ACHN (cell line): ENCODE data around the gene TMEM17.
A peak's percentile ranks its signal among the peaks of the same experiment; 100 is the strongest.

Experiments used
- DNase-seq: peaks from one replicate; pipeline ENCODE4 v3.0.0-alpha.2; 2015
- in situ Hi-C: cut with HindIII; loops from 2 replicates; pipeline ENCODE4 v1.10.0; 2017; ENCODE audit warnings: low sequenced_read_pairs, low pct_ligation_motif_present, low pct_unique_long_range_greater_than_20kb

The TMEM17 gene

DNA sequence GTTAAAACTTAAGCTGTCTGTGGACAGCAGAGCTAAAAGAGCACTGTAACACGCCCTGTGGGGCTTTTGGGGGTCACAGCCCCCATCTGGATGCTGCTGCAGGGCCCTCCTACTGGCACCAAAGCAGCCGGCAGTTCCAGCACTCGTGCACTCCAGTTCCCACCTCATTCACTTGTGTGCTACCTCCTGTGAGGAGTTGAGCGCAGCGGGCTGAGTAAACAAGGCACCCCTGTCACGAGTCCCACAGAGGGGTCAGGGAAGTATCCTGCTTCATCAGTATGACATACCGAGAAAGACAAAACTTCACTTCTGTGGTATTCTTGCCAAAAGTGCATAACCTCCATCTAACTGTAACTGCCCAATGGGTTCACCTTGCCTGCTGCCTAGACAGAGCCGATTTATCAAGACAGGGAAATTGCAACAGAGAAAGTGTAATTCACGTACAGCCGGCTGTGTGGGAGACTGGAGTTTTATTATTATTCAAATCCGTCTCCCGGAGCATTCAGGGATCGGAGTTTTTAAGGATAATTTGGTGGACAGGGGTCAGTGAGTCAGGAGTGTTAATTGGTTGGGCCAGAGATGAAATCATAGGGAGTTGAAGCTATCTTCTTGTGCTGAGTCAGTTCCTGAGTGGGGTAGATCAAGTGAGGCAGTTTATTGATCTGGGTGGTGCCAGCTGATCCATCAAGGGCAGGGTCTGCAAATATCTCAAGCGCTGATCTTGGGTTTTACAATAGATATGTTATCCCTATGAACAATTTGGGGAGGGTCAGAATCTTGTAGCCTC is 41.6 kb downstream of the TMEM17 start:
- no peak for DNase-seq
- in situ Hi-C loops, result loop anchor here (25.0 kb wide), 1 partner anchor 298 kb away; no protein-coding TSS in a partner anchor

DNA sequence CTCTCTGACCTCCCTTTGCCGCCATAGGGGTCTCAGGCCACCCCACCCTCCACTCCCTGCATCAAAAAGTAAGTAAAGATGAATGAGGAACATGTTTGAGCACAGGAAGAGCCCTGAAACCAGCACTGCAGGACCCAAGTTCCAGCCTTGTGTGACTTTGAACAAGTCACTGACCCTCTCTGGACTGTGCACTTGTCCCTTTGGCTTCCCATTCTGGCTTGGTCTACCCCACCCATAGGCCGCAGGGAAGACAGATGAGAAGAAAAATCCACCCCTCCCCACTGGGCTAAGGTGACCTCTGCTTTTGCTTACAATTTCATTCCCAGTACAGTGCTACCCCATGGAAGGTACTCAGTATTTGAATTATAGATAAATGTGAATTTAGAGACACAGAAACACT is 43.8 kb downstream of the TMEM17 start:
- DNase-seq, result no peak
- in situ Hi-C loops, result loop anchor here (25.0 kb wide), 1 partner anchor 300 kb away; no protein-coding TSS in a partner anchor

DNA sequence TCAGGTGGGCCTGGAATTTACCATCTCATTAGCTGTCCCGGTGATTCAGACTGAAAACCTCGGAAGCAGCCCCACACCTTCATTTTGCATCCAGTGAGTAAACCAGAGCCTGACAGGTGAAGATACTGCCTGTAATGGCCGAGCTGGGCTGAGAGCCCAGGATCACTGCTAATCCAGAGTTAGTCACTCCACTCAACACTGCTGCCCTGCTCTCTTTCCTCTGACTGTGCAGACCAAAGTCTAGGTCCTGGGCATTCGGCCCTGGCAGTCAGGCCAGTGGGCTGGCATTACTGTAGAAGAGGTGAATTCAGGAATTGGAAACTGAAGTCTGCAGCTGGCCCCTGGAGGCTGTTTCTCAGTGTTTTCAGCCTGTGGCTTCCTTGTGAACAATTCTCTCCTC is 44.3 kb downstream of the TMEM17 start:
- in situ Hi-C loops, result loop anchor here (25.0 kb wide), 1 partner anchor 301 kb away; no protein-coding TSS in a partner anchor
- DNase-seq, result peak; percentile 20

DNA sequence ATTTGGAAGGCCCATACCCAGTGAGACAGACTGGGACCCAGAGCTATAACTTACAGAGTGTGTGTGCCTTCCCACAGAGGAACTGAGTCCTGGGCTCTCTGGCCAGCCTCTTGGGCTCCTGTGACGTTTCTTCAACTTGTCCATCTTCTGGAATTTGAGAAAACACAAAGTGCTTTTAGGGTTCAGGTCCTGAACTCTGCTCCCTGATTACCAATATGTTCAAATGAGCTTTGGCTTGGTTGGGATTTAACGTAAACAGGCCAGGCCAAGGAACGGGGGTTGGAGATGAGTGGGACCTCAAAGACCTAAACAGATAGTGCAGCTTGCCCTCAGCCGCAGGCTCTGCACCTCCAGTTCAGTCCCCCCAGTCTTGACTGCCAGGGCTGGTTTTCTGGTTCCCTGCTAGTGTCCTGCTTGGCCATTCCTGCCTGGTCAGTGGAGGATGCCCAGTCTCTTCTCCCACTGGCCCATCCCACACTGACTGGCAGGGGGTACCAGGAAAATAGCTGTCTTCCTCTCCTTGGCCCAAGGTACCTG is 44.9 kb downstream of the TMEM17 start:
- DNase-seq, result no peak
- in situ Hi-C loops, result loop anchor here (25.0 kb wide), 1 partner anchor 301 kb away; no protein-coding TSS in a partner anchor

DNA sequence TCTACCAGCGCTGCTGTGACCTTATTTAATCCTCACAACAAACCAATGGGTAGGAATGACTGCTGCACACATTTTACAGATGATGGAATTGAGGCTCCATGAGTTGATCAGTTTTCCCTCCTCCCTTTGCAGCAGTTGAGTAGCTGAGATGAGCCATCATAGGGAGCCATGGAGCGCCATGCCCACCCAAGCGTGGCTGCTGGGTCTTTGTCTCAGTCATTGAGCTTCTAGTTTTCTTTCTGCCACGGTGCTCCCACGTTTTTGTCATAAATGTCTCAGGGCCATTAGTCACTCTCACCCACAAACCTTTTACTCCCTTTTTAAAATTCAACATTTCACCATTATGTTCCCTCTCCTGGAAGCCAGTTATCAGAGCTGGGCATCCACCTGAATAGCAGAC is 45.8 kb downstream of the TMEM17 start:
- DNase-seq, result no peak
- in situ Hi-C loops, result loop anchor here (25.0 kb wide), 1 partner anchor 302 kb away; no protein-coding TSS in a partner anchor

DNA sequence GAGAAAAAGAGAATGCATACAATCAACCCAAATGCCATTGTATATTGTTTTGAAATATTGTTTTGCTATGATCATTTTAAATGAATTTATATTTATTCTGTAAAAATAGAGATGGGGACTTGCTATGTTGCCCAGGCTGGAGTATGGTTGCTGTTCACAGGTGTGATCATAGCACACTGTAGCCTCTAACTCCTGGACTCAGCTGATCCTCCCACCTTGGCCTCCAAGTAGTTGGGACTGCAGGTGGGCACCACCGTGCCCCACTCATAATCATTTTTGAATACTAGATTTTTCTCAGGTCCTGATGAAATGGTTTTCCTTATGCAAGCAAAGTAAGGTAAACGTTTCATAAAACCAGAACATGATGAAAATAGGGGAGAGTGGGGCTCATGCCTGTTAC is 46.3 kb downstream of the TMEM17 start:
- no peak for DNase-seq
- in situ Hi-C loops, result loop anchor here (25.0 kb wide), 1 partner anchor 303 kb away; no protein-coding TSS in a partner anchor

DNA sequence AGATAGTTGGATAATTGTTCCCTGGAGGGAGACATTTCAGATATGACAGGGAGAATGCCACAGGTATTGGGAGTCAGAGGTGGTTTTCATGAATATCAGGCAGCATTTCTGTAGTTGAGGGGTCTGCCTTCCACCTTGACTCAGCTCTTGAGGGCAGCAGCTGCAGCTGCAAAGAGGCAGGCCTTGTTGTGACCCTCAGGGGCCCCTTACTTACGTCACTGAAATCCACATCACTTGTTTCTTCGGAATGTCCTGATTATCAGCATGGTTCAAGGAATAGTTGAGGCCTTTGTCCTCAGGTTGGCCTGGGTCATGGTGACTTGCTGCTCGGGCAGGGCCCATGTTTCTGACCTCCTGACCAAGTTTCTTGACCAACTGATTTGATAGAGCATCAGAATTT is 46.9 kb downstream of the TMEM17 start:
- DNase-seq, result no peak
- in situ Hi-C loops, result loop anchor here (25.0 kb wide), 1 partner anchor 303 kb away; no protein-coding TSS in a partner anchor

DNA sequence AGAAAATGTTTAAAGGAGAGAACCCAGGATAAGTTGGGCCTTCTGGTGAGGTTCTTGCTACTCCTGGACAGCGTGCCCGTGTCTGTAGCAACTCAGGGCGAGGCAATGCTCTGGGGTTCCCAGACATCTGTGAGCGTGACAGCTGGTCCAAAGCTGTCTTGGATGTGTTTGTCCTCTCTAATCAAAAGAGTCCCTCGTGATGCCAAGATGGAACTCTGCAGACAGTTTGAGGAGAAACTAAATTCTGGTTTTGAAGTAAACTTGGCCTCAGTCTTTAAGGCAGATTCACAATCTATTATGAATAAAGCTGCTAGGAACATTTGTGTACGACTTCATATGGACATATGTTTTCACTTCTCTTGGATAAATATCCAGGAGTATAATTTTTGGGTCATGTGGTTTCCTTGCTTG is 47.3 kb downstream of the TMEM17 start:
- no peak for DNase-seq
- in situ Hi-C loops, result loop anchor here (25.0 kb wide), 1 partner anchor 304 kb away; no protein-coding TSS in a partner anchor

DNA sequence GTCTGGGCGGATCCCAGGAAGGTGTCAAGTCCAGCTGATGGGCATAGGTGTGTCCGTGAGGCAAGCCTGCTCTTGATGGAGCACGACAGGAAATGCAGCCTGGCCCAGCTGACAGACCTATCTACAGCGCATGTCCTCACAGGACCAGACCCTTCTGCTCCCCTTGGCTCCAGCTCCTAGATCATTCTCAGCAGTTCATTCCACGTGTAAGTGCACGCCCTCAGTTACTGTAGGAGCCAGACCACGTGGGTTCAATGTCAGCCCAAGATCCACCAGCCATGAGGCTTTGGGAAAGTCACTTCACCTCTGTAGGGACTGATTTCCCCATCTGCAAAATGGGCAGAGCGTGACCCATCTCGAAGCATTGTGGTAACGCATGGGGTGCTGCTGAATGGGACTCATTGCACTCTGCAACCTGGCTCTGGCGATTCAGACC is 47.8 kb downstream of the TMEM17 start:
- in situ Hi-C loops, result loop anchor here (25.0 kb wide), 1 partner anchor 304 kb away; no protein-coding TSS in a partner anchor
- DNase-seq, result no peak

DNA sequence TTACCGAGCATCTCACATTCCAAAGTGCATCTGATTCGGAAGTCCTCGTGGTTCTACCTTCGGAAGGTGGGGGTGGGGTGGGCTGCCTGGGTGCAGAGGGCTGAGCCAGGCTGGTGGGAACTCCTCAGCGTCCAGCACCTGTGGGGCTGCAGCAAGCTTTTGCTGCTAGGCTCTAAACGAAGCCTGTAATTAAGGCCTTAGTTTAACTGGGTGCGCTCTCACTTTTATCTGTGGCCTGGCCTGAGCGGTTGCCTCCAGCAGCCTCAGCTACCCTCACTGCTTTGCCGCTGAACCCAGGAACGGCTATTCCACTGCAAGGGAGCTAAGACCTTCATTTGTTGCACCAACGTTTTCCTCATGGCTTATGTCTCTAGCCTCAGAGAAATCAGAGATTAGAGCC is 48.4 kb downstream of the TMEM17 start:
- no peak for DNase-seq
- in situ Hi-C loops, result loop anchor here (25.0 kb wide), 1 partner anchor 305 kb away; no protein-coding TSS in a partner anchor

DNA sequence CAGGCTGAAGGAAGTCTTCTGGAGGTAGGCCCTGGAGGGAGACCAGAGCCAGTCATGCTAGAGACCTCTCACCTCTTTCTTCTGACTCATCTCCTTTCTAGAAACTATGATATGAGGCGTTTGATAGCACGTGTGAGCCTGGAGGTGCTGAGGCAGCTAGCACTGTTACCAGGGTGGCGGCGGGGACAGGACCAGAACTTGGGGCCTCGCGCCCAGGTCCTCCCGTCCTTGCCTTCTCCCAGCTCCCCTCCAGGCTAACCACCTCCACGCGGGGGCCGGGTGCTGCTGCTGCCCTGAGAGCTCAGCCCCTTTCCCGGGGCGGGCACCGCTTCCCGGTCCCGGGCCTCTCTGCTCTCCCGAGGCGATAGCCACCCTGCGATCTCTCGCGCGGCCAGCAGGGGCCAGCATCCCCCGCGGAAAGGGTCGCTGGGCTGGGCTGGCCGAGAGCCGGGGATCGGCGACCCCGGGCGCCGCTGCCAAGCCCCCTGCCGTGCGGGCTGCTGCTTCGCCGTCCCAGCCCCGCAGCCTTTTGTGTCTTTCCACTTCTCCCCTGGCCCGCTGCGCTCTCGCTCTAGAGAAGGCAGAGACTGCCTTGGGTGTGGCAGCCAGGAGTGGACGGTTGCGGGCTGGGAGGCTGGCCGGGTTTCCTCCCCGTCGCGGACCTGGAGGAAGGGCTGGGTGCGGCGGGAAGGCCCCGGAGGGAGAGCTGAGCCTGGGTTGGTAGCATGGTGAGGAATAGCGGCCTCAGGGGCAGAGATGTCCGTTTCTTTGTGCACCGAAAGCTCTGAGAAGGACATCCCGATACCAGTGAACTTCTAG is 49.1 kb downstream of the TMEM17 start:
- in situ Hi-C loops, result loop anchor here (25.0 kb wide), 1 partner anchor 305 kb away; no protein-coding TSS in a partner anchor
- peak; percentile 74 for DNase-seq

DNA sequence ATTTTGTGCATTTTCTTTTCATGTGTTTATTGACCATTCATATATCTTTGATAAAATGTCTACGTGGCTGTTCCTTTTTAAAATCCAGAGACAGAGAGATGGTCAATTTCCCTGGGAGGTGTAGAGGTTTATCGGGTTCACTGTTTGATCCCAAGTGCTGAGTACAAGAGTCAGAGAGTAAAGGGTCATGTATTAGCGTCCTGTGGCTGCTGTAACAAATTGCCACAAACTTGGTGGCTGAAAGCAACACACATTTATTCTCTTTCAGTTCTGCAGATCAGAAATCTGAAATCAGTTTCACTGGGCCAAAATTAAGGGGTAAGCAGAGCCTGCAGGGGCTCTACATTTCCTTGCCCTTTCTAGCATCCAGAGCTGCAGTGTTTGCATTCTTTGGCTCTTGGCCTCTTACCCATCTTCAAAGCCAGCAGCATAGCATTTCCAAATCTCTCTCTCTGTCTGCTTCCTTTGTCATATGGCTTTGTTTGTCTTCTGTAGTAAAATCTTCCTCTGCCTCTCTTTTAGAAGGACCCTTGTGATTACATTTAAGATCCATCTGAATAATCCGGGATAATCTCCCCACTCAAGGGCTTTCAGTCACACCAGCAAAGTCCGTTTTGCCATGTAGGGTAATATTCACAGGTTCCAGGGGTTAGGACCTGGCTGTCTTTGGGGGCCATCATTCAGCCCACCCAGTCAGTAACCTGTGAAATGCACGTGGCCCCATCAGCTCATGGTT is 49.9 kb downstream of the TMEM17 start:
- in situ Hi-C loops, result loop anchor here (25.0 kb wide), 1 partner anchor 306 kb away; no protein-coding TSS in a partner anchor
- no peak for DNase-seq

DNA sequence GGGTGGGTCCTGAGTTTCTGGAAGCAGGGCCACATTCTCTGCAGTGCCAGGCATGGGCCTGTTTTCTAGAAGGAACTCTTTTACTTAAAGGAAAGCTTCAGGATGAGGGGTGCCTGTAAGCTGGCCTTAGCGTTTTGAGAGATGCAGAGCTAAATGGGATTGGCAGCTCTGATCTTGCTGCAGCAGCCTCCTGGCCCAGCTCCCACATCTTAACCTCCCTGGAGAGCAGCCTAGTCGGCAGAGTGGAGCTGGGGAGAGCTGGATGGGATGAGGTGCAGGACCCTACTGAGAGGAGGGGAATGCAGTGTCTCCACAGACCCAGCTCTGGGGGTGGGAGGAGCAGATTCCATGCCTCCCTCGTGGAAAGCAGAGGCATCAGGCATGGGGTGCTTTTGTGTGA is 52.0 kb downstream of the TMEM17 start:
- in situ Hi-C loops, result loop anchor here (25.0 kb wide), 1 partner anchor 308 kb away; no protein-coding TSS in a partner anchor
- DNase-seq, result no peak

DNA sequence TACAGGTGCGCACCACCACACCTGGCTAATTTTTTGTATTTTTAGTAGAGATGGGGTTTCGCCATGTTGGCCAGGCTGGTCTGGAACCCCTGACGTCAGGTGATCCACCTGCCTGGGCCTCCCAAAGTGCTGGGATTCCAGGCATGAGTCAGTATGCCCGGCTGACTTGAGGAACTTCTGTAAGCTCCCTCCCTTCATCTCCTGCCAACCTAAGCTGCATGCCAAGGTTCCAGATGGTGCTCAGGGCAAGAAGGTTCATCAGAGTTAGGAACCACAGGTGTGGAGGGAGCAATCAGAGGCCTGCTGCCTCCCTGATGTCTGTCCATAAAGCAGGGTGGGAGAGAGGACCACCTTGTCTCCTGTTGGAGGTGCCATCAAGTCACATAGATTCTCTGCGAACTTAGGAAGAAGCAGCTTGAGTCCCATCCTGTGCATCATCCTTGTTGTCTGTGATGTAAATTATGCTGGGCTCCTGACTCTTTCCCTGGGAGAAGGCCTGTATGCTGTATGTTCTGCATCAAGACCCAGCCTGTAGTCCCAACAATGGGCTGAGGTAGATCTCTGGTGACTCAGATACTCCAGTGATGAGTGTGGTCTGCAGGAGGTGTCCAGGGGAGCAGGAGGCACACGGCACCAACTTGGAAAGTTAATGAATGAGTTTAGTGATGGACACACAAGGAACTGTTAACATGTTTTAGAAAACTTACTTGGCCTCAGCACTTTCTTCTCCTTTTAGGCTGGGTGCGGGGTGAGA is 53.1 kb downstream of the TMEM17 start:
- DNase-seq, result no peak
- in situ Hi-C loops, result loop anchor here (25.0 kb wide), 1 partner anchor 309 kb away; no protein-coding TSS in a partner anchor

DNA sequence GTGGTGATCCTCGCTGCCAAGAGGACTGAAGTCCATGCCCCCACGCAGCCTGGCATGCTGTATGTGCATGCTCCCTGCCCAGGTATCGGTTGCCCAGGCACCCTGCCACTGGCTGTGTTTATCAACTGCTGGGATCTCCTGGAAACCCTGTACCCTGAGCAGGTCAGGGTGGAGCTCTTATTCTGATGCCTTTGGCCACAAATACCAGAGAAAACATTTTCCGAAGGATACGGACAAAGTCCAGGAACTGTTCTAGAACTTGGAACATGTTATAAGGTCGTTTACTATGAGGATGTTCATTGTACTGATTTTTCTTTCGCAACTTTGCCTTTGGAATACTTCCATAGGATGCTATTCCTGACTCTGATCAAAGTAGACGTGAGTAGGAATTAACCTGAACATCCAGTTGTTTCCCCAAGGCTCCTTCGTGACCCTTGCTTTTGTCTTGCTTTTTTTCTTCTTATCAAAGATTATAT is 55.2 kb downstream of the TMEM17 start:
- in situ Hi-C loops, result loop anchor here (25.0 kb wide), 1 partner anchor 312 kb away; no protein-coding TSS in a partner anchor
- no peak for DNase-seq
